GM18502 (cell line): ENCODE results near the gene RMP24.
A peak's percentile ranks its signal among the peaks of the same experiment; 100 is the strongest.
"Not testable (repeated sequence)": the region's sequence is repeated elsewhere in the genome, so short reads cannot be mapped to it uniquely, and the experiment has no call there.

Experiments
- ATAC-seq: cut with Tn5 transposase; IDR thresholded peaks from one replicate; pipeline ENCODE4 v1.9.1; 2021; ENCODE audit warnings: mild to moderate bottlenecking; ENCODE audit not compliant: unreplicated experiment, poor library complexity

The RMP24 gene

GRCh38 chr18:35964319-35964718 is 8.2 kb upstream of the RMP24 start:
- no peak for ATAC-seq

GRCh38 chr18:35967866-35968265 is 4.6 kb upstream of the RMP24 start:
- not testable (repeated sequence) for ATAC-seq

GRCh38 chr18:35968278-35968880 is 4.1 kb upstream of the RMP24 start:
- no peak for ATAC-seq

- no peak for ATAC-seq
Observed at GRCh38 chr18:35969676-35970075, 2.8 kb upstream of the RMP24 start.

GRCh38 chr18:35971661-35972196 is 750 bp upstream of the RMP24 start:
- ATAC-seq: peak; percentile 3

- no peak for ATAC-seq
Observed at GRCh38 chr18:35973650-35974049, 1.2 kb downstream of the RMP24 start.

GRCh38 chr18:35974181-35974580 is 1.7 kb downstream of the RMP24 start:
- ATAC-seq: no peak

GRCh38 chr18:35979112-35979511 is 6.6 kb downstream of the RMP24 start:
- no peak for ATAC-seq

- no peak for ATAC-seq
Observed at GRCh38 chr18:35982409-35983114, 10.1 kb downstream of the RMP24 start.

GRCh38 chr18:35983147-35983546 is 10.7 kb downstream of the RMP24 start:
- no peak for ATAC-seq

GRCh38 chr18:35983818-35984217 is 11.3 kb downstream of the RMP24 start:
- ATAC-seq: no peak

- no peak for ATAC-seq
Observed at GRCh38 chr18:35991696-35992095, 19.2 kb downstream of the RMP24 start.

GRCh38 chr18:35993013-35993412 is 20.5 kb downstream of the RMP24 start:
- no peak for ATAC-seq

GRCh38 chr18:35998967-35999366 is 26.5 kb downstream of the RMP24 start:
- no peak for ATAC-seq

GRCh38 chr18:35999925-36000324 is 27.4 kb downstream of the RMP24 start:
- ATAC-seq: no peak

- no peak for ATAC-seq
Observed at GRCh38 chr18:36006997-36007396, 34.5 kb downstream of the RMP24 start.

GRCh38 chr18:36009214-36009613 is 36.7 kb downstream of the RMP24 start:
- no peak for ATAC-seq

- ATAC-seq: no peak
Observed at GRCh38 chr18:36012891-36013290, 40.4 kb downstream of the RMP24 start.

- peak; percentile 95 for ATAC-seq
Observed at GRCh38 chr18:36015629-36016028, 43.1 kb downstream of the RMP24 start.

GRCh38 chr18:36017232-36017631 is 44.8 kb downstream of the RMP24 start:
- ATAC-seq: no peak

- no peak for ATAC-seq
Observed at GRCh38 chr18:36020174-36020711, 47.8 kb downstream of the RMP24 start.

GRCh38 chr18:36023336-36023735 is 50.9 kb downstream of the RMP24 start:
- ATAC-seq: no peak
